ENCODE results near the gene GALNT16. TPM values are rescaled to one million over a fixed set of nuclear protein-coding genes. Genes with fewer than 3 reads are reported as not detected.

GALNT16 gene
- total and polyA plus RNA-seq, 2 experiments from 2014 or later: 1.7 to 2.6 TPM

DNA sequence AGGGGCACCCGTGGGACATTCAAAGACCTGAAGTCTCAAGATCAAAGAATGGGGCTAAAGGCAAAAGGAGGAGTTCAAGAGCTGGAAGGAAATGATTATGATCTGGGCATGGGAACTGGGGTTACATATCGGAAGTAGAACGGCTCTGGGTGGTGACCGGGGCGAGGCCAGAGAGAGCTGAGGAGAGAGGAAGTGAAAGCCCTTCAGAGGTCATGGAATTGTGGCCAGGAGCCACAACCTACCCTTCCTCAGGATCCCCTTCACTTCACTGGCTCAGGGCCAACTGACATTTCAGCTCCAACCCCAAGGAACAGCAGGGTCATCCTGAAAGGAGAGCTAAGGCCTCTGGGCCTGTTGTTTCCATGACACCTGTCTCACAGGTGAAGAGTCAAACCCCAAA, 57.8 kb downstream of the GALNT16 start:
- H2AFZ ChIP-seq: no peak overlapping the region
- no peak overlapping the region for H3K4me3 ChIP-seq
- no peaks in the 10 kb centered on the region for H3K9me3 ChIP-seq (ENCODE audit: low read depth)
- no peaks in the 10 kb centered on the region for H3K4me1 ChIP-seq (ENCODE audit: insufficient read depth)
- H3K79me2 ChIP-seq: no peaks in the 10 kb centered on the region
- no peak overlapping the region for H3K27ac ChIP-seq
- H3K36me3 ChIP-seq (replicated peaks; ENCODE audit: insufficient read depth, low read depth): no peaks in the 10 kb centered on the region
- no peak for TF ChIP-seq EZH2phosphoT487 (IDR thresholded peaks at IDR 0.05; ENCODE audit: low read depth, severe bottlenecking, unreplicated experiment)
- TF ChIP-seq, protein P1, sequence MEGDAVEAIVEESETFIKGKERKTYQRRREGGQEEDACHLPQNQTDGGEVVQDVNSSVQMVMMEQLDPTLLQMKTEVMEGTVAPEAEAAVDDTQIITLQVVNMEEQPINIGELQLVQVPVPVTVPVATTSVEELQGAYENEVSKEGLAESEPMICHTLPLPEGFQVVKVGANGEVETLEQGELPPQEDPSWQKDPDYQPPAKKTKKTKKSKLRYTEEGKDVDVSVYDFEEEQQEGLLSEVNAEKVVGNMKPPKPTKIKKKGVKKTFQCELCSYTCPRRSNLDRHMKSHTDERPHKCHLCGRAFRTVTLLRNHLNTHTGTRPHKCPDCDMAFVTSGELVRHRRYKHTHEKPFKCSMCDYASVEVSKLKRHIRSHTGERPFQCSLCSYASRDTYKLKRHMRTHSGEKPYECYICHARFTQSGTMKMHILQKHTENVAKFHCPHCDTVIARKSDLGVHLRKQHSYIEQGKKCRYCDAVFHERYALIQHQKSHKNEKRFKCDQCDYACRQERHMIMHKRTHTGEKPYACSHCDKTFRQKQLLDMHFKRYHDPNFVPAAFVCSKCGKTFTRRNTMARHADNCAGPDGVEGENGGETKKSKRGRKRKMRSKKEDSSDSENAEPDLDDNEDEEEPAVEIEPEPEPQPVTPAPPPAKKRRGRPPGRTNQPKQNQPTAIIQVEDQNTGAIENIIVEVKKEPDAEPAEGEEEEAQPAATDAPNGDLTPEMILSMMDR (IDR thresholded peaks at IDR 0.05; ENCODE audit: poor library complexity): no peak
- no peak for TF ChIP-seq EZH2 (IDR thresholded peaks at IDR 0.05; ENCODE audit: borderline replicate concordance)
- H3K9me2 ChIP-seq (replicated peaks; ENCODE audit: insufficient read depth): no peaks in the 10 kb centered on the region
- no peaks in the 10 kb centered on the region for H4K20me1 ChIP-seq (ENCODE audit: insufficient read depth, poor library complexity, severe bottlenecking)
- H3K27me3 ChIP-seq: no peaks in the 10 kb centered on the region
- no peak overlapping the region for H3K4me2 ChIP-seq
- DNase-seq (ENCODE audit: low spot score): no peak
- 93% methylated on average over 5 of the region's 5 CpGs for WGBS (ENCODE audit: low lambda C conversion rate, missing lambda C conversion rate)

DNA sequence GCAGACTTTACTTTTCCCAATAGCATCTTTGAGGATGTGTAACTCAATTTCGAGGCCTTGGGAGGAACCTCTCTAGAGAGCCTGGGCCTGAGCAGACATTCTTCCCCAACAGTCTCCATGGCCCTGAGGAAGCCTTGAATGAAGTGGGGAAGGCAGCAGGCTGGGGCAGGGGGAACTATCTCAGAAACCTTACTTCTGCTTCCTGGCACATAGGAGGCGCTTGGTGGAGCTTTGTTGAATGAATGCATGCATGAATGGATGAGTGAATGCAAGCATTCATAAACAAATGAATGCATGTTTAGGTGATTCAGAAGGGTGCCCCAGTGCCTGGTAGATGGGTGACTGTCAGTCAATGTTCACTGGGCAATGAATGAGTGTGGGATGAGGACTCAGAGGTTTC, 58.3 kb downstream of the GALNT16 start:
- Histone ChIP-seq H3K27me3 (no peaks in the 10 kb centered on the region), H2AFZ (no peak overlapping the region), H3K4me1 (ENCODE audit: insufficient read depth) (no peaks in the 10 kb centered on the region), H3K27ac (no peak overlapping the region), H4K20me1 (ENCODE audit: insufficient read depth, poor library complexity, severe bottlenecking) (no peaks in the 10 kb centered on the region), H3K4me3 (no peak overlapping the region), H3K9me2 (replicated peaks; ENCODE audit: insufficient read depth) (no peaks in the 10 kb centered on the region), H3K36me3 (replicated peaks; ENCODE audit: insufficient read depth, low read depth) (no peaks in the 10 kb centered on the region), H3K4me2 (no peak overlapping the region), H3K79me2 (no peaks in the 10 kb centered on the region), H3K9me3 (ENCODE audit: low read depth) (no peaks in the 10 kb centered on the region)
- 91% methylated on average over 2 of the region's 2 CpGs for WGBS (ENCODE audit: low lambda C conversion rate, missing lambda C conversion rate)
- no peak for DNase-seq (ENCODE audit: low spot score)
- TF ChIP-seq, protein P1 (IDR thresholded peaks at IDR 0.05; ENCODE audit: poor library complexity): no peak
- TF ChIP-seq EZH2 (IDR thresholded peaks at IDR 0.05; ENCODE audit: borderline replicate concordance): no peak
- TF ChIP-seq EZH2phosphoT487 (IDR thresholded peaks at IDR 0.05; ENCODE audit: low read depth, severe bottlenecking, unreplicated experiment): no peak

DNA sequence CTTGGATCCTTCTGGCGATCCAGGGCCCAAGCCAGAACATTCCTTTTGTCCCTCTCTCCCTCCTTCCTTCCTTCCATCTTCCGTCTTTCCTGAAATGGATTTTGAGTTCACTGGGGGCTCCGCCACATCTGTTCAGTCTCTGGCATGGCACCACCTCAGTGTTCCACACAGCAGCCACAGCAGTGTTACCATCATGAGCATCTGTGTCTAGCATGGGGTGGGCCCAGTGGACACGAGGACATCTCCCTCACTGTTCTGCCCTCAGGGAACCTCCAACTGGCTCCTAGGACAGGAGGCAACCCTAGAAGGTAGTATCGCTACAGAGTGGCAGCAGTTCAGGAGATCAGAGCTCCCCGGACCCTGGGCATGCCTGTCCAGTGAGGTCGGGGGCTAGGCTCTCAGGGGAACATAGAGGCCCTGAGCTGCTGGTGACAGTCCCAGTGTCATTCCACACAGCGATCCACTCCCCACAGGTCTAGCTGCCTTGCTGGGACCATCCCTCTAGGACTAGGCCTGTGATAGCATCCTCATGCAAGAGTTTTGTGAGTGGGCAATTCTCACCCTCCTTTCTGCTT, 59.0 kb downstream of the GALNT16 start:
- no peaks in the 10 kb centered on the region for H4K20me1 ChIP-seq (ENCODE audit: insufficient read depth, poor library complexity, severe bottlenecking)
- TF ChIP-seq, protein P1 (IDR thresholded peaks at IDR 0.05; ENCODE audit: poor library complexity): no peak
- TF ChIP-seq EZH2 (IDR thresholded peaks at IDR 0.05; ENCODE audit: borderline replicate concordance) (no peak), EZH2phosphoT487 (IDR thresholded peaks at IDR 0.05; ENCODE audit: low read depth, severe bottlenecking, unreplicated experiment) (no peak)
- DNase-seq (ENCODE audit: low spot score): no peak
- H3K27ac ChIP-seq: no peak overlapping the region
- no peak overlapping the region for H2AFZ ChIP-seq
- no peaks in the 10 kb centered on the region for H3K9me2 ChIP-seq (replicated peaks; ENCODE audit: insufficient read depth)
- H3K4me1 ChIP-seq (ENCODE audit: insufficient read depth): no peaks in the 10 kb centered on the region
- H3K9me3 ChIP-seq (ENCODE audit: low read depth): no peaks in the 10 kb centered on the region
- no peaks in the 10 kb centered on the region for H3K27me3 ChIP-seq
- no peak overlapping the region for H3K4me2 ChIP-seq
- no peaks in the 10 kb centered on the region for H3K36me3 ChIP-seq (replicated peaks; ENCODE audit: insufficient read depth, low read depth)
- WGBS (ENCODE audit: low lambda C conversion rate, missing lambda C conversion rate): 91% methylated on average over 8 of the region's 8 CpGs
- H3K79me2 ChIP-seq: no peaks in the 10 kb centered on the region
- H3K4me3 ChIP-seq: no peak overlapping the region
